Smooth muscle cell (in vitro differentiated cells): ENCODE measurements around the gene ARHGEF10L. TPM values are rescaled to one million over a fixed set of nuclear protein-coding genes. Genes with fewer than 3 reads are reported as not detected.

Experiments used
- DNase-seq: peaks from one replicate; lab custom pipeline; 2025; ENCODE audit not compliant: unreplicated experiment; lab: John Stamatoyannopoulos, UW
- H2AFZ ChIP-seq: fragments of 200-600 bp; sonication (generic); 2 replicates; pipeline ENCODE4 v1.6.0; 2016; ENCODE audit warnings: antibody characterized with exemption, low read depth, mild to moderate bottlenecking
- H3F3A ChIP-seq: fragments of 200-600 bp; sonication (generic); 2 replicates; pipeline ENCODE4 v1.6.0; 2017; ENCODE audit warnings: antibody characterized with exemption, low read depth
- H3K27ac ChIP-seq: fragments of 200-600 bp; sonication (generic); 2 replicates; pipeline ENCODE4 v1.5.1; 2016; ENCODE audit warnings: low read depth, mild to moderate bottlenecking
- H3K27me3 ChIP-seq: fragments of 200-600 bp; sonication (generic); 2 replicates; pipeline ENCODE4 v1.6.1; 2016; ENCODE audit warnings: low read depth, mild to moderate bottlenecking
- H3K36me3 ChIP-seq: fragments of 200-600 bp; sonication (generic); 2 replicates; pipeline ENCODE4 v1.5.1; 2016; ENCODE audit warnings: low read depth
- H3K4me1 ChIP-seq: fragments of 200-600 bp; sonication (generic); 2 replicates; pipeline ENCODE4 v1.5.1; 2016; ENCODE audit warnings: low read depth
- H3K4me2 ChIP-seq: fragments of 200-600 bp; sonication (generic); 2 replicates; pipeline ENCODE4 v1.6.0; 2016; ENCODE audit warnings: mild to moderate bottlenecking
- H3K4me3 ChIP-seq: fragments of 200-600 bp; sonication (generic); 2 replicates; pipeline ENCODE4 v1.5.1; 2016; ENCODE audit warnings: mild to moderate bottlenecking
- H3K79me2 ChIP-seq: fragments of 200-600 bp; sonication (generic); 2 replicates; pipeline ENCODE4 v1.6.0; 2016; ENCODE audit warnings: low read depth, mild to moderate bottlenecking
- H3K9ac ChIP-seq: fragments of 200-600 bp; sonication (generic); 2 replicates; pipeline ENCODE4 v1.6.0; 2016; ENCODE audit warnings: low read depth
- H3K9me3 ChIP-seq: fragments of 200-600 bp; sonication (generic); replicated peaks from 2 replicates; pipeline ENCODE4 v1.5.1; 2016; ENCODE audit warnings: low read depth
- H4K20me1 ChIP-seq: fragments of 200-600 bp; sonication (generic); 2 replicates; pipeline ENCODE4 v1.6.0; 2016; ENCODE audit warnings: low read depth
- WGBS: methylation state at CpG from one replicate; pipeline ENCODE4 v1.1.7; 2016; ENCODE audit warnings: low lambda C conversion rate; 5-methylcytosine and 5-hydroxymethylcytosine counted together
- polyA plus RNA-seq: library from polyadenylated mRNA; unstranded; fragments of >200 nt; fragmentation: Nextera tagmentation; extraction: Ambion mirVana; gene quantifications from 2 replicates; pipeline ENCODE4 v1.2.1, GENCODE V29; 2016
- total RNA-seq: library from RNA; depleted of rRNA; stranded (reverse); fragments of >200 nt; gene quantifications from 2 replicates; pipeline ENCODE4 v1.2.3, GENCODE V29; 2014
- TF ChIP-seq, protein P1 (sequence below): fragments of 200-600 bp; sonication (generic); IDR thresholded peaks from 2 replicates; pipeline ENCODE4 v1.5.1; 2017; ENCODE audit warnings: borderline replicate concordance, mild to moderate bottlenecking, antibody characterized with exemption; ENCODE audit not compliant: insufficient read depth, poor library complexity, severe bottlenecking

Gene ARHGEF10L
- total and polyA plus RNA-seq, 2 experiments from 2014 or later = 6.6 to 13.7 TPM

- H3K36me3 ChIP-seq = no peaks in the 10 kb centered on the region
- no peak overlapping the region for H3K4me3 ChIP-seq
- H4K20me1 ChIP-seq = no peaks in the 10 kb centered on the region
- H3K27ac ChIP-seq = no peak overlapping the region
- no peaks in the 10 kb centered on the region for H3K9me3 ChIP-seq
- DNase-seq = no peak
- H3K4me2 ChIP-seq = no peak overlapping the region
- 97% methylated on average over 13 of the region's 14 CpGs for WGBS
- no peaks in the 10 kb centered on the region for H3K4me1 ChIP-seq
- no peak overlapping the region for H3K9ac ChIP-seq
- H3K79me2 ChIP-seq = no peaks in the 10 kb centered on the region
- no peaks in the 10 kb centered on the region for H3F3A ChIP-seq
- H2AFZ ChIP-seq = no peak overlapping the region
- TF ChIP-seq, protein P1, sequence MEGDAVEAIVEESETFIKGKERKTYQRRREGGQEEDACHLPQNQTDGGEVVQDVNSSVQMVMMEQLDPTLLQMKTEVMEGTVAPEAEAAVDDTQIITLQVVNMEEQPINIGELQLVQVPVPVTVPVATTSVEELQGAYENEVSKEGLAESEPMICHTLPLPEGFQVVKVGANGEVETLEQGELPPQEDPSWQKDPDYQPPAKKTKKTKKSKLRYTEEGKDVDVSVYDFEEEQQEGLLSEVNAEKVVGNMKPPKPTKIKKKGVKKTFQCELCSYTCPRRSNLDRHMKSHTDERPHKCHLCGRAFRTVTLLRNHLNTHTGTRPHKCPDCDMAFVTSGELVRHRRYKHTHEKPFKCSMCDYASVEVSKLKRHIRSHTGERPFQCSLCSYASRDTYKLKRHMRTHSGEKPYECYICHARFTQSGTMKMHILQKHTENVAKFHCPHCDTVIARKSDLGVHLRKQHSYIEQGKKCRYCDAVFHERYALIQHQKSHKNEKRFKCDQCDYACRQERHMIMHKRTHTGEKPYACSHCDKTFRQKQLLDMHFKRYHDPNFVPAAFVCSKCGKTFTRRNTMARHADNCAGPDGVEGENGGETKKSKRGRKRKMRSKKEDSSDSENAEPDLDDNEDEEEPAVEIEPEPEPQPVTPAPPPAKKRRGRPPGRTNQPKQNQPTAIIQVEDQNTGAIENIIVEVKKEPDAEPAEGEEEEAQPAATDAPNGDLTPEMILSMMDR = no peak
- H3K27me3 ChIP-seq = no peaks in the 10 kb centered on the region
These were observed 104.6 kb downstream of the ARHGEF10L start for GRCh38 chr1:17643861-17644703.

- Histone ChIP-seq H3K9me3 (no peaks in the 10 kb centered on the region), H4K20me1 (no peaks in the 10 kb centered on the region), H3K79me2 (no peaks in the 10 kb centered on the region), H3K36me3 (no peaks in the 10 kb centered on the region), H3F3A (no peaks in the 10 kb centered on the region), H3K4me2 (no peak overlapping the region), H3K27ac (no peak overlapping the region), H3K4me3 (no peak overlapping the region), H3K9ac (no peak overlapping the region), H3K27me3 (no peaks in the 10 kb centered on the region), H2AFZ (no peak overlapping the region), H3K4me1 (no peaks in the 10 kb centered on the region)
- DNase-seq = no peak
- 95% methylated on average over 28 of the region's 28 CpGs for WGBS
- TF ChIP-seq, protein P1 = no peak
These were observed 105.8 kb downstream of the ARHGEF10L start for GRCh38 chr1:17645068-17645911.

GRCh38 chr1:17646444-17647280, 107.2 kb downstream of the ARHGEF10L start:
- TF ChIP-seq, protein P1 = no peak
- DNase-seq = no peak
- H3K4me1 ChIP-seq = no peaks in the 10 kb centered on the region
- no peak overlapping the region for H3K9ac ChIP-seq
- WGBS = 96% methylated on average over 32 of the region's 32 CpGs
- H3K36me3 ChIP-seq = no peaks in the 10 kb centered on the region
- H3F3A ChIP-seq = no peaks in the 10 kb centered on the region
- no peaks in the 10 kb centered on the region for H3K9me3 ChIP-seq
- no peak overlapping the region for H3K4me3 ChIP-seq
- no peaks in the 10 kb centered on the region for H3K79me2 ChIP-seq
- no peaks in the 10 kb centered on the region for H4K20me1 ChIP-seq
- H3K4me2 ChIP-seq = no peak overlapping the region
- no peaks in the 10 kb centered on the region for H3K27me3 ChIP-seq
- H3K27ac ChIP-seq = no peak overlapping the region
- H2AFZ ChIP-seq = no peak overlapping the region
